Fibroblast of mammary gland (primary cell): Measurements from ENCODE around the gene SYNE2.

Experiments used
- DNase-seq: peaks from one replicate; pipeline ENCODE4 v3.0.0-alpha.2; 2010; ENCODE audit warnings: low read depth
- H3K4me3 ChIP-seq: 2 replicates; pipeline ENCODE4 v1.5.1; 2011; ENCODE audit warnings: low read depth, mild to moderate bottlenecking, low read length, moderate library complexity; ENCODE audit not compliant: control insufficient read depth
- TF ChIP-seq, protein P1 (sequence below): conservative IDR thresholded peaks from 2 replicates; pipeline ENCODE4 v1.5.1; 2011; ENCODE audit warnings: low read depth, low read length, inconsistent platforms; ENCODE audit not compliant: control insufficient read depth, insufficient read depth

Gene SYNE2

DNA sequence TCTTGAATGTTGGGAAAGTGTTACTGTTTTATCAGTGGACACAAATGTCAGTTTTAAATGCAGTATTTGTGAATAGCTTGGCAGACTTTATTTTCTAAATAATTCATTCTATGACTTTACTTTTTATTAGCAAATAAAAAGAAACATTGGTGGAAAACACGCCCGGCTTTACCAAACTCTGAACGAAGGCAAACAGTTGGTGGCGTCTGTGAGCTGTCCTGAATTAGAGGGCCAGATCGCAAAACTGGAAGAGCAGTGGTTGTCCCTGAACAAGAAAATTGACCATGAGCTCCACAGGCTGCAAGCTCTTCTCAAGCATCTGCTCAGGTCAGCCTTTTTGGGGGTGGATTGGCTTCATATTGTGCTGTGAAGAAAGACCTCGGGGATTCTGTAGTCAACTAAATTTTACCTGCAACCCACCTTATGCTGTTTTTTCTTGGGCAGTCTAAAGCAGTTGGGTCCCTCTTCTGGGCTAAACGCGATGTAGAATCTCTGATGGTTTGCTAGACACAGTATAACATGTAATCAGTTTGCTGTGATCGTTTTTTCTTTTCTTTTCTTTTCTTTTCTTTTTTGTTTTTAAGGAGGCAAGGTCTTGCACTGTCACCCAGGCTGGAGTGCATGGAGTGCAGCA lies 285.0 kb downstream of the SYNE2 start:
- H3K4me3 ChIP-seq, result no peak overlapping the region
- peak; percentile 25 for DNase-seq
- TF ChIP-seq, protein P1, sequence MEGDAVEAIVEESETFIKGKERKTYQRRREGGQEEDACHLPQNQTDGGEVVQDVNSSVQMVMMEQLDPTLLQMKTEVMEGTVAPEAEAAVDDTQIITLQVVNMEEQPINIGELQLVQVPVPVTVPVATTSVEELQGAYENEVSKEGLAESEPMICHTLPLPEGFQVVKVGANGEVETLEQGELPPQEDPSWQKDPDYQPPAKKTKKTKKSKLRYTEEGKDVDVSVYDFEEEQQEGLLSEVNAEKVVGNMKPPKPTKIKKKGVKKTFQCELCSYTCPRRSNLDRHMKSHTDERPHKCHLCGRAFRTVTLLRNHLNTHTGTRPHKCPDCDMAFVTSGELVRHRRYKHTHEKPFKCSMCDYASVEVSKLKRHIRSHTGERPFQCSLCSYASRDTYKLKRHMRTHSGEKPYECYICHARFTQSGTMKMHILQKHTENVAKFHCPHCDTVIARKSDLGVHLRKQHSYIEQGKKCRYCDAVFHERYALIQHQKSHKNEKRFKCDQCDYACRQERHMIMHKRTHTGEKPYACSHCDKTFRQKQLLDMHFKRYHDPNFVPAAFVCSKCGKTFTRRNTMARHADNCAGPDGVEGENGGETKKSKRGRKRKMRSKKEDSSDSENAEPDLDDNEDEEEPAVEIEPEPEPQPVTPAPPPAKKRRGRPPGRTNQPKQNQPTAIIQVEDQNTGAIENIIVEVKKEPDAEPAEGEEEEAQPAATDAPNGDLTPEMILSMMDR, result peak; percentile 26

DNA sequence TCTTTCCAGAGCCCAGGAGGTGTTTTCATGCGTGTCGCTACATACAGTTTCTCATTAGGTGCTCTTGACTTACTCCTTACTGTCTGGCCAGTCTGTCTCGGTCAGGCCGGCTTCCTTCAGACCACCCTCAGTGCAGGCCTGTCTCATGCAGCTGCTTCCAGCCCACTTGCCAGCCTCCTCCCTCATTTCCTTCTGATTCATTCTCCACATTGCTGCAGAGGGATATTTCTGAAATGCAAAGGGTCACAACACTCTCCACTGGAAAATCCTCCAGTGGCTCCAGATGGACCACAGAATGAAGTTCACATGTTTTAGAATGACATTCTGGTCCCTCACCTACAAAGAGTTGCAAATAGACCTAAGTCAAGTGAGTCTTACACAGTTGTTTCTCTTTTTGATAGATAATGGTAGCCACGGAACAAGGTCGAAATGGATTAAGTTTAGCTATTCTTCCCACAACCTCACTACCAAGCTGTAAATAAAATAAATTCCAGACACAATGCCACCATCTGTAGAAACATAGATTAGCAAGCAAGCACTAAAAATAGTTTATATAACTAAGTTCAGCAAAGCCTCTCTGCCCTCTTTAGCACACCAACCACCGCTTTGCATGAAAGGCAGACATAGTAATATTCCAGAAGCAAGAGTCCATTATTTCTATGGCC lies 294.5 kb downstream of the SYNE2 start:
- H3K4me3 ChIP-seq, result no peak overlapping the region
- TF ChIP-seq, protein P1, result no peak
- DNase-seq, result peak; percentile 5

- no peak overlapping the region for H3K4me3 ChIP-seq
- DNase-seq, result no peak
- TF ChIP-seq, protein P1, result no peak
These were observed 297.1 kb downstream of the SYNE2 start for GRCh38 chr14:64149921-64150320.

GRCh38 chr14:64158608-64159007 lies 305.8 kb downstream of the SYNE2 start:
- TF ChIP-seq, protein P1, result no peak
- no peak overlapping the region for H3K4me3 ChIP-seq
- DNase-seq, result no peak

DNA sequence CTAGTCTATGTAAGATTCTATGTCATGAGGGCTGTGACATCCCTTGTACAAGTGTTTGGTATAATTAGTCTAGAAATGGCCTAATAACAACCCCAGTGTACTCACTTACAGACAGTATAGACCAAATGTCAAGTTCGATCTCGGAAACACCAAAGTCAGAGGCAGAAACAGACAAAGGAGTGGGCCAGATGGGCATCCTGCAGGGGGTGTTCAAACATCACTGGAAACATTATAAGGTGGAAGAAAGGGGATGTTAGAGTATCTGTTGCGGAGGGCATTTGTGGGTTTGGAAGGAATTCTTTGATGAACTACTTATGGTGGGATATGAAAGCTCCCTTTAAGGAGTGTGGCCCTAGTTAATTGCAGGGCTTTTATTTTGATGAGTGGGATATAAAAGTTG lies 306.8 kb downstream of the SYNE2 start:
- no peak for DNase-seq
- H3K4me3 ChIP-seq, result no peak overlapping the region
- TF ChIP-seq, protein P1, result no peak

DNA sequence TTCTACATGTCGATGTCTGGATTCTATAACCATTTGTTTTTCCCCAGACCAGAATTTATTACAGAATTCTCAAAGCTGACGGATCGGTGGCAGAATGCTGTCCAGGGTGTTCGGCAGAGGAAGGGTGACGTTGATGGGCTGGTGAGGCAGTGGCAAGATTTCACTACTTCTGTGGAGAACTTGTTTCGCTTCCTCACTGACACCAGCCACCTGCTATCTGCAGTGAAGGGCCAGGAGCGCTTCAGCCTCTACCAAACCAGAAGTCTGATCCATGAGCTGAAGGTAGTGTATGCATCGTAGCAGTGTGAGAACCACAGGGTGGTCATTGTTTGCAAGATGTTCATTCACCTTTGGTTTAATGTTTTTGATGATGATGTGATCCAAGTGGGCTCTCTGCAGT lies 317.4 kb downstream of the SYNE2 start:
- H3K4me3 ChIP-seq, result no peak overlapping the region
- TF ChIP-seq, protein P1, result no peak
- DNase-seq, result no peak
